ENCODE data around the gene ACSL6.

Gene ACSL6

DNA sequence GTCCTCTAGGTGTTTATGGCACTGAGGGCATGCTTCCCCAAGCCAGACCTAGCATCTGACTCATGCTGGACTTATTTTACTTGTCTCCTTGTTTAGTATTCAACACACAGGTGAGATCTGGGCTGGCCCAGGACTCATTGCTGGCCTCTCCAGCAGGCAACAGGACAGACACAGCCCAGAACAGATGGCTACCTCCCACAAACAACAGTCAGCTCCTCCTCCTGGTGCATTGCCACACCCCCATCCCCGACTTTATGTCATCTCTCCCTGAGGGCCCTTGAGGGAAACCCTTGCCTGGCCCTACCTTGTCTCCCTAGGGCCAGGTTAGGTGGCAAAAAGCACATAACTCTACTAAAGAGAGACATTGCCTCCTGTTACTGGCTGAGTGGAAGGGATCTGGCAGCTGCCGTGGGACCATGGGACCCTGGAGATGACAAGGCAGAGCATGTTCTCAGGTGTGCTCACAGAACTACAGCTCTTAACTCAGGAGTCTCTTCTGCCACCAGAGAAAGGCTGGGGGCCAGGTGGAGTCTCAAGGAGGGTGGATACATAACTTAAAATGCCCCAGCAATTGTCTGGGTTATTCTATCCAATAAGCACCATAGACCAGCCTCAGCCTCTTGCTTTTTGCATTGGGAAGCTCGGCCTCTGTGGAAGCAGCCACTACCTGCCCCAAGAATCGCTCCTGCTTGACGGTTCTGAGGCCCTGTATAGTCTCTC lies 2.3 kb downstream of the ACSL6 start:
- Histone ChIP-seq H3K9me3 (no peaks in the 10 kb centered on the region), H3K27me3 (peaks cover 48% of the 10 kb centered on the region), H3K27ac (no peak overlapping the region), H3K4me1 (peaks cover 29% of the 10 kb centered on the region), H3K4me2 (no peak overlapping the region), H3K9ac (no peak overlapping the region), H4K20me1 (peaks cover 16% of the 10 kb centered on the region; the same call in 1 of the 2 replicates), H3K4me3 (no peak overlapping the region), H3K36me3 (no peaks in the 10 kb centered on the region)
- no peak for TF ChIP-seq Cebpa-rat (IDR thresholded peaks at IDR 0.05)

DNA sequence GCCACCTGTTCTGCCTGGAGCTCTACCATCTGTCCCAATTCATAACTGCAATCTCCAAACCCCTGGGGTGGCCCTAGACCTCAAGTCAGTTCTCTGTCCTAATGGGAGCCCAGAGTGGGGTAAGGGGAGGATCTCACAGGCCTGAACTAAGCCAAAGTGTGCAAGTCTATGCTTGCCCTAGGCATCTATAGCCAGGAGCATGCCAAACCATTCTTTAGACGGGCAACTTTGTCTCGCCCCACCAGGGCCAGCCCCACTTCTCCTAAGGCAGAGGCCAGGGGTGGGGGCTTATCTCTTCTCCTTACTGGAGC lies 3.3 kb downstream of the ACSL6 start:
- Histone ChIP-seq H3K36me3 (no peaks in the 10 kb centered on the region), H3K27ac (no peak overlapping the region), H3K9ac (no peak overlapping the region), H3K4me3 (no peak overlapping the region), H3K27me3 (peaks cover 45% of the 10 kb centered on the region), H4K20me1 (peaks cover 16% of the 10 kb centered on the region; the same call in 1 of the 2 replicates), H3K4me1 (peaks cover 34% of the 10 kb centered on the region), H3K4me2 (no peak overlapping the region), H3K9me3 (no peaks in the 10 kb centered on the region)
- no peak for TF ChIP-seq Cebpa-rat (IDR thresholded peaks at IDR 0.05)

DNA sequence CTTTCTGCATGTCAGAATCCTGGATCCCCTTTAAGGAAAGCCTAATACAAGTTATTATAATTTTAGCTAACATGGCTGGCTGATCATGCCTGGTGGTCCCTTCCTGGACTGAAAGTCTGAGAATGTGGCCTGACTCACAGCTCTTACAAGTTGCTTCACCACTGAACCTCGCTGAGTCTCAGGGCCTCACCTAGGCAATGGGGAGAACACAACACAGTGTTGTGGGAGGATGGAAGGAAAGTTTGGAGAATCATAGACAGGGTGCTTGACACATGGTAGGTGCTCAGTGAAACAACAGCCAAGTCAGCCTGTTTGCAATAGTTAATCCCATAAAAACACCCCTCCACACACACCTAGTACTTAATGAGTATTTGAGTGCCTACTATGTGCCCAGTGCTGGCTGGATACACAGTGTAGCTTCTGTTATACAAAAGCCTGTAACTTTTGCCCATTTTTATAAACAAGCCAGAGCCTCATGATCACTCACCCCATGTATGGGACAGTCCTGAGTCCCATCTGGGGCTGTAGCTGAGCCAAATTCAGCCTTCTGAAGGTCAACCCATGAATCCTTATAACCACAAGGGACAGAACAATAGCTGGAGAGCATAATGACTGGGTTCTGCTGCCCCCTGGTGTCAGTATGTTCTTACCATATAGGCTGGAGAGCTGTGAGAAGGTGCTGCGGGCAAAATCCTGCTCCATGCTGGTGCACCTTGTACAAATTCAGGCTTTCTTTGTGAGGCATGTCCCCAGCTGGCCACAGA lies 3.9 kb downstream of the ACSL6 start:
- H3K4me3 ChIP-seq, result no peak overlapping the region
- peaks cover 40% of the 10 kb centered on the region for H3K27me3 ChIP-seq
- H3K27ac ChIP-seq, result no peak overlapping the region
- H3K4me1 ChIP-seq, result peaks cover 39% of the 10 kb centered on the region
- H3K9me3 ChIP-seq, result no peaks in the 10 kb centered on the region
- TF ChIP-seq Cebpa-rat (IDR thresholded peaks at IDR 0.05), result no peak
- peaks cover 16% of the 10 kb centered on the region; the same call in 1 of the 2 replicates for H4K20me1 ChIP-seq
- H3K36me3 ChIP-seq, result no peaks in the 10 kb centered on the region
- H3K4me2 ChIP-seq, result no peak overlapping the region
- H3K9ac ChIP-seq, result no peak overlapping the region

DNA sequence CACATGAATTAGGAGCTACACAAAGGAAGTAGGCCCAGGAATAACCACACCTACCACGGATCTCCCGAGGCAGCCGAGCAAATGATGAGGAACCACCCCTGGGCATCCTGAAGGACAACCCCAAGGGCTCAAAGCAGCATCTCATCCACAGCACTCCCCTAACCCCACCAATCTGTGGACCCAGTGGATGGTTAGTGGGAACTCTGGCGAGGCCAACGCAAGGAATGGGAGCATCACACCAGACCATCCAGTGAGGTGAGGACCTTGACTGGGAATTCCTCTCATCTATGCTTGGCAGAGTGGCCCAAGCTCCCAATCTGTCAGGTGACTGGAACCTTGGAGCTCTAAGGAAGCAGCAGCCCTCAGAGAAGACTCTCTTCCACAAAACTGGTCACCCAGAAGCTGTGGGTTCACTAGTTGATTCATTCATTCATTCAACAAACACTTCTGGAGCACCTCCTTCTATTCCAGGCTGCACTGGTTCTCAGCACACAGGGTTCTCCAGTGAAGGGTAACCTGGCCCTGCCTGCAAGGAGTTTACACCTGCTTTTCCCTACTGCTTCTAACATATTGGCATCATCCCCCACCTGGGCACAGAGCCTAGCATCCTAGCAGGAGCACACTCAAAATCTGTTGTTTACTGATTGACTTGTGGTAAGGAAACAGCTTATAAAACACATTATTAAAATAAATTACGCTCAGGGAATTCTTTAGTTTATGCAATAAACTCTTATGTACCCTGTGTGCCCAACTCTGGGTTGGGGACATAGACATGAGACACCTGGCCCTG lies 4.9 kb downstream of the ACSL6 start:
- no peak overlapping the region for H3K9ac ChIP-seq
- peaks cover 16% of the 10 kb centered on the region; the same call in 1 of the 2 replicates for H4K20me1 ChIP-seq
- H3K4me2 ChIP-seq, result peak overlapping the region; percentile 23; the same call in 1 of the 2 replicates

GRCh38 chr5:132005591-132005990 lies 5.9 kb downstream of the ACSL6 start:
- no peak overlapping the region for H3K27ac ChIP-seq
- TF ChIP-seq Cebpa-rat (IDR thresholded peaks at IDR 0.05), result no peak
- no peaks in the 10 kb centered on the region for H3K9me3 ChIP-seq
- H3K4me1 ChIP-seq, result peaks cover 46% of the 10 kb centered on the region
- peak overlapping the region; percentile 23 for H3K4me2 ChIP-seq
- no peak overlapping the region for H3K4me3 ChIP-seq
- H3K27me3 ChIP-seq, result peaks cover 20% of the 10 kb centered on the region
- peaks cover 12% of the 10 kb centered on the region for H4K20me1 ChIP-seq
- no peak overlapping the region for H3K9ac ChIP-seq
- no peaks in the 10 kb centered on the region for H3K36me3 ChIP-seq

More for the DNA sequence above, 4.9 kb downstream of the ACSL6 start:
- no peak for TF ChIP-seq Cebpa-rat (IDR thresholded peaks at IDR 0.05)
- no peaks in the 10 kb centered on the region for H3K36me3 ChIP-seq
- no peaks in the 10 kb centered on the region for H3K9me3 ChIP-seq
- no peak overlapping the region for H3K4me3 ChIP-seq
- H3K4me1 ChIP-seq, result peaks cover 44% of the 10 kb centered on the region
- H3K27me3 ChIP-seq, result peaks cover 30% of the 10 kb centered on the region
- no peak overlapping the region for H3K27ac ChIP-seq

DNA sequence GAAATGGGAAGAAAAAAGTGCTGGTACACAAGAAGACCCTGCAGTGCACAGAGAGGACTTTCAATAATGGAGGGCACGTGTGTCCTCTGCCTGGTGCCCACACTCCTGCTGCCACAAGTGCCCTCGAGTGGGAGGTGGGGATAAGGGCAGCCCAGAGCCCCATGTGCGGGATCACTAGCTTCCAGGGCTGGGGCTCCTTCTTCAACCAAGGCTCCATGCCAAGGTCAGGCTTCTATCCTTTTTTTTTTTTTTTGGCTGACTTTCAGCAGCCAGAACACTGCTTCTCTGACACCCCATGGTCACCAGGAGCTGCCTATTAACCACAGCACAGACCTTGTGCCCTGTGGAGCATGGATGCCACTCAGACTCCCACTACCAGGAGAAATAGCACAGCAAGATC lies 7.5 kb downstream of the ACSL6 start:
- no peak overlapping the region for H3K4me3 ChIP-seq
- H3K36me3 ChIP-seq, result no peaks in the 10 kb centered on the region
- H3K27ac ChIP-seq, result no peak overlapping the region
- TF ChIP-seq Cebpa-rat (IDR thresholded peaks at IDR 0.05), result no peak
- H3K27me3 ChIP-seq, result peaks cover 4% of the 10 kb centered on the region; the same call in 1 of the 2 replicates
- no peak overlapping the region for H3K9ac ChIP-seq
- H3K4me2 ChIP-seq, result no peak overlapping the region
- peaks cover 10% of the 10 kb centered on the region for H4K20me1 ChIP-seq
- peaks cover 62% of the 10 kb centered on the region for H3K4me1 ChIP-seq
- H3K9me3 ChIP-seq, result no peaks in the 10 kb centered on the region

DNA sequence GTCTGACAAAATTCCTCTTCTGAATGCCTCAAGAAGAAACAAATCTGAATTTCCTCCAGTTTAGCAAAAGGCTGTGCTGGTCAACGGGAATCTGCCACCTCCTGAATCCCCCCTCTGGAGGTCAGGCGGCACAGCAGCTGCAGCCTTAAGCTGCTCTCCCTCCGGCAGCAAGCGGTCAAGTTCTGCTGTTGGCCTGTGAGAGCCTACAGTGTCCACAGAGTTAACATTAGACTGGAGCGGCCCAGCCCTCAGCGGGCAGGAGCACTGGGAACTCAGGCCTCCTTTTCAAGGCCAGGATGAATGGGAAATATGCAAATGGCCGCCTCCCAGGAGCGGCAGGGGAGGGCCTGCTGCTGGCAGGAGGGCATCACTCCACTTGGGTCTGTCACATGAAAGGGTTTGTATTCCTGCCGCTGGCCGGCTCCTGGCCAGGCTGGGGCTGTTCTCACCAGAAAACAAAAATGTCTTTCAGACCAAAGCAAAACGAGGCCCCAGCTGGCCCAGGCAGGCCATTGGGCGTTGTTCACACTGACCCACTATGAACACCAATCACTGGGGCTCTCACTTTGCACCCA lies 8.2 kb downstream of the ACSL6 start:
- no peak for TF ChIP-seq Cebpa-rat (IDR thresholded peaks at IDR 0.05)
- Histone ChIP-seq H3K27ac (no peak overlapping the region), H3K4me2 (no peak overlapping the region), H3K4me3 (no peak overlapping the region), H3K36me3 (no peaks in the 10 kb centered on the region), H3K9me3 (no peaks in the 10 kb centered on the region), H3K9ac (no peak overlapping the region), H4K20me1 (peaks cover 8% of the 10 kb centered on the region), H3K27me3 (no peaks in the 10 kb centered on the region), H3K4me1 (peaks cover 69% of the 10 kb centered on the region)

- Histone ChIP-seq H3K4me3 (no peak overlapping the region), H4K20me1 (peaks cover 5% of the 10 kb centered on the region; the same call in 1 of the 2 replicates), H3K9ac (no peak overlapping the region), H3K27me3 (no peaks in the 10 kb centered on the region), H3K4me1 (peaks cover 74% of the 10 kb centered on the region), H3K27ac (no peak overlapping the region), H3K36me3 (no peaks in the 10 kb centered on the region), H3K9me3 (no peaks in the 10 kb centered on the region), H3K4me2 (peak overlapping the region; percentile 88)
- no peak for TF ChIP-seq Cebpa-rat (IDR thresholded peaks at IDR 0.05)
Measured at GRCh38 chr5:132002757-132003156, 8.7 kb downstream of the ACSL6 start.

Data from BLaER1 (cell line).